ENCODE measurements around the gene LOXL4. TPM values are rescaled to one million over a fixed set of nuclear protein-coding genes. Genes with fewer than 3 reads are reported as not detected.

LOXL4 gene
- total RNA-seq, 2 donors from 2014 or later: 0.32 to 1.6 TPM

DNA sequence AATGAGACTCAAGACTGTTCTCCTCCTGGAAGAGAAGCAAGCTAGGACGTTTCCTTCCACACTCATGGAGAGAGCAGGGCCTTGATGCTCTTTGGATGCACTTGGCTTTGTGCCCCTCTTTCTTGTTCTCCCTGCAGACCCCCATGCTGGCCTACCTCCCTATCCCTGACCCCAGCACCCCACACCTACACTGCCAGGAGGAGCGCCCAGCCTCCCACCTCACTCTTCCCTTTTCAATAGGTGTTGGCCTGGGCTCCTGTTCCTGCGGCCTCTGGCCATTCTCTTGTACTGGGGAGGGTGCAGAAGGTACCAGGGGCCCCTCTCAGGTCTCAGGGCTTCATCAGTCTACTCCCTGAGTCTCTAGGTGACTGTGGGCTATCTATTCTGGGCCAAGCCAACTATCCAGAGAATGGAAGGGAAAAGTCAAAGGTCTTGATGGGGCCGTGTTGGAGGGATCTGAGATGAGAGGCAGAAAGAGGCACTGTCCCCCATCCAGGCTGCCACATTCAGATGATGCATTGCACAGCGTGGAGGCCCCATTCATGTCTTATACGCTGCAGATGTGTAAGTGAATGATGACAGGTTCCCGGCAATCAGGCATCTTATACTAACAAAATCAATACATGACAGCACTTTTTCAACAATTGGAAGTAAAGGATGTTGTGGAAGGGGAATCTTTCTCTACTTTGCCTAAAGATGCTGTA lies 32.7 kb upstream of the LOXL4 start:
- H3K27me3 ChIP-seq: no peaks in the 10 kb centered on the region
- no peaks in the 10 kb centered on the region for H3K4me1 ChIP-seq
- no peaks in the 10 kb centered on the region for H3K9me3 ChIP-seq
- no peak overlapping the region for H3K9ac ChIP-seq (ENCODE audit: low read depth in 2 of 2, low read length in 2 of 2)
- no peak overlapping the region for H3K4me3 ChIP-seq
- H3K27ac ChIP-seq: no peak overlapping the region
- DNase-seq: no peak
- no peaks in the 10 kb centered on the region for H3K36me3 ChIP-seq
- intact Hi-C loops (cut with DNase I): no loop called here
- TF ChIP-seq CTCF (IDR thresholded peaks at IDR 0.05): no peak

- Histone ChIP-seq H3K4me1 (no peaks in the 10 kb centered on the region), H3K27me3 (no peaks in the 10 kb centered on the region), H3K4me3 (no peak overlapping the region), H3K36me3 (no peaks in the 10 kb centered on the region), H3K9me3 (no peaks in the 10 kb centered on the region), H3K9ac (ENCODE audit: low read depth in 2 of 2, low read length in 2 of 2) (no peak overlapping the region), H3K27ac (no peak overlapping the region)
- intact Hi-C loops (cut with DNase I): no loop called here
- no peak for DNase-seq
- TF ChIP-seq CTCF (IDR thresholded peaks at IDR 0.05): no peak
Measured at GRCh38 chr10:98299341-98299740, 31.3 kb upstream of the LOXL4 start.

- H3K27ac ChIP-seq: no peak overlapping the region
Measured at GRCh38 chr10:98296524-98296923, 28.5 kb upstream of the LOXL4 start.

GRCh38 chr10:98295907-98296306 lies 27.9 kb upstream of the LOXL4 start:
- H3K9ac ChIP-seq (ENCODE audit: low read depth in 2 of 2, low read length in 2 of 2): no peak overlapping the region
- H3K36me3 ChIP-seq: no peaks in the 10 kb centered on the region
- intact Hi-C loops (cut with DNase I): no loop called here
- H3K27ac ChIP-seq: no peak overlapping the region
- H3K9me3 ChIP-seq: no peaks in the 10 kb centered on the region
- no peak for TF ChIP-seq CTCF (IDR thresholded peaks at IDR 0.05)
- no peak for DNase-seq
- no peaks in the 10 kb centered on the region for H3K4me1 ChIP-seq
- no peaks in the 10 kb centered on the region for H3K27me3 ChIP-seq
- H3K4me3 ChIP-seq: no peak overlapping the region

More at GRCh38 chr10:98296524-98296923, 28.5 kb upstream of the LOXL4 start:
- Histone ChIP-seq H3K4me1 (no peaks in the 10 kb centered on the region), H3K9me3 (no peaks in the 10 kb centered on the region), H3K36me3 (no peaks in the 10 kb centered on the region), H3K4me3 (no peak overlapping the region), H3K27me3 (no peaks in the 10 kb centered on the region), H3K9ac (ENCODE audit: low read depth in 2 of 2, low read length in 2 of 2) (no peak overlapping the region)
- TF ChIP-seq CTCF (IDR thresholded peaks at IDR 0.05): no peak
- intact Hi-C loops (cut with DNase I): no loop called here
- no peak for DNase-seq

DNA sequence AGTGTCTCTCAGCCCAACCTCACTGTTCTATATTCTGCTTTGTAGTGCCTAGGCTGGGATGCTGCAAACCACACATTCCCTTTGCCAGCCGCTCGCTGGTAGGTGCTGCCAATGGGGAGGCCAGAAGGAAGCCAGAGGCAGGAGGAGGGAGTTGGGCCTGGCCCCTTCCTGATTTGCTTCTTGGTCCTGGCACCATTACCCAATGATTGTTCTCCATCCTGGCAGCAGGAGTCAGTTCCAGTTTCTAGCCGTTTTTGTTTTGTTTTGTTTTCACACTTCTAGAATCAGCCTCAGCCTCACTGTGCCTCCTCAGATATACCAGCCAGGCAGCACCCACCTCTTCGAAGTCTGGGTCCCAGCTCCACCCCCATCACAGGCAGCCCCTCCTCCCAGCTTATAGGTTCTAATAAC lies 27.4 kb upstream of the LOXL4 start:
- no peak for DNase-seq
- Histone ChIP-seq H3K9ac (ENCODE audit: low read depth in 2 of 2, low read length in 2 of 2) (no peak overlapping the region), H3K4me1 (no peaks in the 10 kb centered on the region), H3K27me3 (no peaks in the 10 kb centered on the region), H3K36me3 (no peaks in the 10 kb centered on the region), H3K4me3 (no peak overlapping the region), H3K9me3 (no peaks in the 10 kb centered on the region), H3K27ac (no peak overlapping the region)
- intact Hi-C loops (cut with DNase I): no loop called here
- TF ChIP-seq CTCF (IDR thresholded peaks at IDR 0.05): no peak

All from colonic mucosa (tissue), 4 donors.